Measurements from ENCODE around the gene SETD3. TPM values are rescaled to one million over a fixed set of nuclear protein-coding genes. Genes with fewer than 3 reads are reported as not detected.

The SETD3 gene
- total RNA-seq, 2 donors from 2014 or later, result 34.6 to 39.4 TPM

DNA sequence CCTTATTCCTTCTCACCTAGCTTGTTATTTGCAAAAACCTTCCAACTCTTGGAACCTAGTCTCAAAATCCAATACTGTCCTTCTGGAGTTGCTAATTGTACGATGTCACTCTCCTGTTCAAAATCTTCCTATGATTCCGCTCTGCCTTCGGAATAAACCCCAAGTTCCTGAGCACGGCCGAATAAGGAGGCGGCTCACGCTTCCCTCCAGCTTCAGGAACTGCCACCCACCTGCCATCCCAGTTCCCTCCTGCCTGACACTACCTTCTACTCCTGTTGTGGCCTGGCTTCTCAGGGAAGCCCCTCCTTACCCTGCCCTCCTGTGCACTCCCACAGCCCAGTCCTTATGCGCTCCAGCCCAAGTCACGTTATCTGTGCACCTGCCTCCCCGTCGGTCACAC, 73.2 kb downstream of the SETD3 start:
- intact Hi-C loops (cut with DNase I), result no loop called here
- peaks cover 2% of the 10 kb centered on the region for H3K4me1 ChIP-seq
- peaks cover 0 to 7% of the 10 kb centered on the region in 2 donors for H3K36me3 ChIP-seq (replicated peaks in 1 of 2; ENCODE audit: insufficient read depth in 1 of 2, low read depth in 2 of 2)
- no peak for TF ChIP-seq POLR2A (IDR thresholded peaks at IDR 0.05)
- no peaks in the 10 kb centered on the region for H3K27me3 ChIP-seq
- H3K27ac ChIP-seq, result no peak overlapping the region
- 88 to 89% methylated on average over 11 of the region's 11 CpGs for WGBS, 2 donors
- ATAC-seq (no peak), DNase-seq (no peak)
- H3K4me3 ChIP-seq, result no peak overlapping the region
- H3K9me3 ChIP-seq, result no peaks in the 10 kb centered on the region

- H3K27me3 ChIP-seq, result no peaks in the 10 kb centered on the region
- H3K9me3 ChIP-seq, result no peaks in the 10 kb centered on the region
- intact Hi-C loops (cut with DNase I), result no loop called here
- no peaks in the 10 kb centered on the region for H3K4me1 ChIP-seq
- no peak overlapping the region for H3K4me3 ChIP-seq
- WGBS, 2 donors, result 92 to 93% methylated on average over 10 of the region's 10 CpGs
- H3K27ac ChIP-seq, result no peak overlapping the region
- peaks cover 6 to 14% of the 10 kb centered on the region in 2 donors for H3K36me3 ChIP-seq (replicated peaks in 1 of 2; ENCODE audit: insufficient read depth in 1 of 2, low read depth in 2 of 2)
- DNase-seq (no peak), ATAC-seq (no peak)
- TF ChIP-seq POLR2A (IDR thresholded peaks at IDR 0.05), result no peak
- TF ChIP-seq, protein P1, sequence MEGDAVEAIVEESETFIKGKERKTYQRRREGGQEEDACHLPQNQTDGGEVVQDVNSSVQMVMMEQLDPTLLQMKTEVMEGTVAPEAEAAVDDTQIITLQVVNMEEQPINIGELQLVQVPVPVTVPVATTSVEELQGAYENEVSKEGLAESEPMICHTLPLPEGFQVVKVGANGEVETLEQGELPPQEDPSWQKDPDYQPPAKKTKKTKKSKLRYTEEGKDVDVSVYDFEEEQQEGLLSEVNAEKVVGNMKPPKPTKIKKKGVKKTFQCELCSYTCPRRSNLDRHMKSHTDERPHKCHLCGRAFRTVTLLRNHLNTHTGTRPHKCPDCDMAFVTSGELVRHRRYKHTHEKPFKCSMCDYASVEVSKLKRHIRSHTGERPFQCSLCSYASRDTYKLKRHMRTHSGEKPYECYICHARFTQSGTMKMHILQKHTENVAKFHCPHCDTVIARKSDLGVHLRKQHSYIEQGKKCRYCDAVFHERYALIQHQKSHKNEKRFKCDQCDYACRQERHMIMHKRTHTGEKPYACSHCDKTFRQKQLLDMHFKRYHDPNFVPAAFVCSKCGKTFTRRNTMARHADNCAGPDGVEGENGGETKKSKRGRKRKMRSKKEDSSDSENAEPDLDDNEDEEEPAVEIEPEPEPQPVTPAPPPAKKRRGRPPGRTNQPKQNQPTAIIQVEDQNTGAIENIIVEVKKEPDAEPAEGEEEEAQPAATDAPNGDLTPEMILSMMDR (IDR thresholded peaks at IDR 0.05), result no peak
Measured at GRCh38 chr14:99402950-99403349, 77.7 kb downstream of the SETD3 start.

DNA sequence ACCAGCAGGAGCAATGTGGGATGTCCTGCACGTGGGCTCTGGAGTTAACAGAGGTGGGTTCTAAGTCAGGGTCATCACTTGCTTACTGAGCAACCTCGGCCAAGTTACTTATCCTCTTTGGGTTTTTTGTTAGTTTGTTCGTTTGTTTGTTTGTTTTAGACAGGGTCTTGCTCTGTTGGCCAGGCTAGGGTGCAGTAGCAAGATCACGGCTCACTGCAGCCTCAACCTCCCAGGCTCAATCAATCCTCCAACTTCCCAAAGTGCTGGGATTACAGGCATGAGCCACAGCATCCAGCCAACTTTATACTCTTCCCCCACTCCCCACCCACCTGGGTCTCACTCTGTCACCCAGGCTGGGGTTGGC, 78.4 kb downstream of the SETD3 start:
- H3K27me3 ChIP-seq, result no peaks in the 10 kb centered on the region
- no peak for TF ChIP-seq POLR2A (IDR thresholded peaks at IDR 0.05)
- TF ChIP-seq, protein P1 (IDR thresholded peaks at IDR 0.05), result no peak
- H3K9me3 ChIP-seq, result no peaks in the 10 kb centered on the region
- DNase-seq (no peak), ATAC-seq (no peak)
- 80 to 84% methylated on average over 4 of the region's 4 CpGs for WGBS, 2 donors
- H3K4me3 ChIP-seq, result no peak overlapping the region
- peaks cover 6 to 14% of the 10 kb centered on the region in 2 donors for H3K36me3 ChIP-seq (replicated peaks in 1 of 2; ENCODE audit: insufficient read depth in 1 of 2, low read depth in 2 of 2)
- intact Hi-C loops (cut with DNase I), result no loop called here
- H3K27ac ChIP-seq, result no peak overlapping the region
- no peaks in the 10 kb centered on the region for H3K4me1 ChIP-seq

- intact Hi-C loops (cut with DNase I), result no loop called here
- Histone ChIP-seq H3K27me3 (no peaks in the 10 kb centered on the region), H3K27ac (no peak overlapping the region), H3K4me3 (no peak overlapping the region), H3K9me3 (no peaks in the 10 kb centered on the region), H3K36me3 (replicated peaks in 1 of 2; ENCODE audit: insufficient read depth in 1 of 2, low read depth in 2 of 2) (peaks cover 6 to 14% of the 10 kb centered on the region in 2 donors), H3K4me1 (no peaks in the 10 kb centered on the region)
- ATAC-seq, result no peak
- DNase-seq, result no peak
- 71 to 81% methylated on average over 5 of the region's 5 CpGs for WGBS, 2 donors
- TF ChIP-seq, protein P1 (IDR thresholded peaks at IDR 0.05), result no peak
- TF ChIP-seq POLR2A (IDR thresholded peaks at IDR 0.05), result no peak
Measured at GRCh38 chr14:99401621-99402284, 78.9 kb downstream of the SETD3 start.

GRCh38 chr14:99401211-99401610, 79.4 kb downstream of the SETD3 start:
- peaks cover 6 to 14% of the 10 kb centered on the region in 2 donors for H3K36me3 ChIP-seq (replicated peaks in 1 of 2; ENCODE audit: insufficient read depth in 1 of 2, low read depth in 2 of 2)
- ATAC-seq, result no peak
- WGBS, 2 donors, result 71 to 89% methylated on average over 4 of the region's 4 CpGs
- intact Hi-C loops (cut with DNase I), result no loop called here
- H3K27ac ChIP-seq, result no peak overlapping the region
- H3K9me3 ChIP-seq, result no peaks in the 10 kb centered on the region
- no peak overlapping the region for H3K4me3 ChIP-seq
- TF ChIP-seq POLR2A (IDR thresholded peaks at IDR 0.05), result no peak
- TF ChIP-seq, protein P1 (IDR thresholded peaks at IDR 0.05), result no peak
- peaks cover under 1% of the 10 kb centered on the region for H3K4me1 ChIP-seq
- H3K27me3 ChIP-seq, result no peaks in the 10 kb centered on the region
- DNase-seq, result no peak
